D721Med (cell line): Measurements from ENCODE around the gene THAP5.

Experiments used
- DNase-seq: peaks from one replicate; pipeline ENCODE4 v3.0.0; 2011; ENCODE audit warnings: low spot score; ENCODE audit not compliant: insufficient read length
- FAIRE-seq: peaks from 2 replicates; lab custom pipeline; 2011; peaks lifted over from hg19 to GRCh38; lab: Jason Lieb, UNC
- CTCF ChIP-seq: IDR thresholded peaks from 2 replicates; pipeline ENCODE4 v1.5.1; 2012; ENCODE audit warnings: mild to moderate bottlenecking, control low read depth; ENCODE audit not compliant: insufficient read depth; ENCODE audit errors: missing control alignments

The THAP5 gene

GRCh38 chr7:108609643-108610042, 40.1 kb upstream of the THAP5 start:
- FAIRE-seq (no peak), DNase-seq (no peak)
- no peak for TF ChIP-seq CTCF

- DNase-seq (no peak), FAIRE-seq (no peak)
- TF ChIP-seq CTCF: no peak
Observed at GRCh38 chr7:108605559-108606201, 36.2 kb upstream of the THAP5 start.

GRCh38 chr7:108604307-108605077, 35.0 kb upstream of the THAP5 start:
- no peak for TF ChIP-seq CTCF
- no peak for DNase-seq
- no peak for FAIRE-seq

- peak; percentile 29 for FAIRE-seq
- no peak for TF ChIP-seq CTCF
- DNase-seq: no peak
Observed at GRCh38 chr7:108603656-108604306, 34.3 kb upstream of the THAP5 start.

- no peak for TF ChIP-seq CTCF
- no peak for DNase-seq
- no peak for FAIRE-seq
Observed at GRCh38 chr7:108600399-108600798, 30.9 kb upstream of the THAP5 start.

GRCh38 chr7:108598914-108599580, 29.5 kb upstream of the THAP5 start:
- no peak for TF ChIP-seq CTCF
- FAIRE-seq: peak; percentile 35
- no peak for DNase-seq
